HG03558 (cell line): ENCODE measurements around the gene CAPRIN1.

Experiments used
- ATAC-seq: cut with Tn5 transposase; IDR thresholded peaks from one replicate; pipeline ENCODE4 v1.9.1; 2021; ENCODE audit warnings: moderate number of reproducible peaks; ENCODE audit not compliant: unreplicated experiment; ENCODE audit errors: extremely low read depth

Gene CAPRIN1, protein sequence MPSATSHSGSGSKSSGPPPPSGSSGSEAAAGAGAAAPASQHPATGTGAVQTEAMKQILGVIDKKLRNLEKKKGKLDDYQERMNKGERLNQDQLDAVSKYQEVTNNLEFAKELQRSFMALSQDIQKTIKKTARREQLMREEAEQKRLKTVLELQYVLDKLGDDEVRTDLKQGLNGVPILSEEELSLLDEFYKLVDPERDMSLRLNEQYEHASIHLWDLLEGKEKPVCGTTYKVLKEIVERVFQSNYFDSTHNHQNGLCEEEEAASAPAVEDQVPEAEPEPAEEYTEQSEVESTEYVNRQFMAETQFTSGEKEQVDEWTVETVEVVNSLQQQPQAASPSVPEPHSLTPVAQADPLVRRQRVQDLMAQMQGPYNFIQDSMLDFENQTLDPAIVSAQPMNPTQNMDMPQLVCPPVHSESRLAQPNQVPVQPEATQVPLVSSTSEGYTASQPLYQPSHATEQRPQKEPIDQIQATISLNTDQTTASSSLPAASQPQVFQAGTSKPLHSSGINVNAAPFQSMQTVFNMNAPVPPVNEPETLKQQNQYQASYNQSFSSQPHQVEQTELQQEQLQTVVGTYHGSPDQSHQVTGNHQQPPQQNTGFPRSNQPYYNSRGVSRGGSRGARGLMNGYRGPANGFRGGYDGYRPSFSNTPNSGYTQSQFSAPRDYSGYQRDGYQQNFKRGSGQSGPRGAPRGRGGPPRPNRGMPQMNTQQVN

GRCh38 chr11:34051349-34052035, at the start of gene CAPRIN1:
TSS of gene CAPRIN1 (plus strand) at chr11:34051731. CDS start at chr11:34052421, 690 bp downstream.
- peak; percentile 41 for ATAC-seq

- ATAC-seq, result no peak
These were observed 49.1 kb upstream of the CAPRIN1 start for GRCh38 chr11:34002420-34002819.

DNA sequence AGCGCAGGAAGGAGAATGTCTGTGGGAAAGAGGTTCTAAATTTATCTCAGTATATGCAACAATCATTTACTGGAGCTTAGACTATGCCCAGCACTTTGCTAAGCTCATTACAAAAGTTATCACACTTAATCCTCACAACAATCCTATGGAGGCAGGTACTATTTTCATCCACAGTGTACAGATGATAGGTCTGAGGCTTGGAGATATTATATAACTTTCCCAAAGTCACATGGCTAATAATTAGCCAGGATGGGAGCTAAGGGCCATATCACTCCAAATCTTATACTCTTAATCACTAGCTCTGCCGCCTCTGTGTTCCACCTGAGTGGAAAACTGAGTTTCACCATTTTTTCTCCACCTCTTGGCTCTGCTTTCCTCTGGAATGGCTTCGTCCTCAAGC, 47.3 kb upstream of the CAPRIN1 start:
- no peak for ATAC-seq

- ATAC-seq, result no peak
These were observed 44.7 kb upstream of the CAPRIN1 start for GRCh38 chr11:34006876-34007275.

GRCh38 chr11:34012734-34013133, 38.8 kb upstream of the CAPRIN1 start:
- no peak for ATAC-seq

DNA sequence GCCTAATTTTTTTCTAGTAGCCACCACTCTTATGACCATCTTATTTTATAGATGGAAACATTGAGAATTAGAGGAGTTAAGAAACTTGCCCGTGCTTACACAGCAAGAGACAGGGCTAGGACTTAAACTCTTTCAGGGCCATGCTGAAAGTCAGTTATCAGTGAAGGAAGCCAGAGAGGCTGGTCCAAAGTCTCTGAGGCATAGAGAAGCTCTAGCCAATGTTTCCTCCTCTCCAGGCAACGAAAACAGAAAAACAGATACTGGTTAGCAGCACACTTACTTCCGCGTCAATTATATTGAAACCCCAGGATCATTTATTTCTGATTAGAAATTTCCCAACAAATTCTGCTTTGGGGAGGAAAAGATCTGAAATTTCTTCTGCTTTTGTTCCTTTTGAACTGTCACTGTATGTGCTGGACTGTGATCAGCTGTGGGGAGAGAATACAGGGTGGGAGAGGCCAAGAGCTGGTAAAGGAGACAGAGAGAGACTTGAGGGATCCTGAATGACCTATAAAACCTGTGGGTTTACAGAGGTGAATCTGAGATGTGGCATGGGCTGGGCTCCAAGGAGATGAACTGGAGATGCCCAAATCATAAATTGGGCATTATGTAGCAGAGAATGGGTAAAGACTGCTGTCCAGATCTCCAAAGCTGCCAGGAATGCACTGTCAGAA, 37.5 kb upstream of the CAPRIN1 start:
- ATAC-seq, result no peak

DNA sequence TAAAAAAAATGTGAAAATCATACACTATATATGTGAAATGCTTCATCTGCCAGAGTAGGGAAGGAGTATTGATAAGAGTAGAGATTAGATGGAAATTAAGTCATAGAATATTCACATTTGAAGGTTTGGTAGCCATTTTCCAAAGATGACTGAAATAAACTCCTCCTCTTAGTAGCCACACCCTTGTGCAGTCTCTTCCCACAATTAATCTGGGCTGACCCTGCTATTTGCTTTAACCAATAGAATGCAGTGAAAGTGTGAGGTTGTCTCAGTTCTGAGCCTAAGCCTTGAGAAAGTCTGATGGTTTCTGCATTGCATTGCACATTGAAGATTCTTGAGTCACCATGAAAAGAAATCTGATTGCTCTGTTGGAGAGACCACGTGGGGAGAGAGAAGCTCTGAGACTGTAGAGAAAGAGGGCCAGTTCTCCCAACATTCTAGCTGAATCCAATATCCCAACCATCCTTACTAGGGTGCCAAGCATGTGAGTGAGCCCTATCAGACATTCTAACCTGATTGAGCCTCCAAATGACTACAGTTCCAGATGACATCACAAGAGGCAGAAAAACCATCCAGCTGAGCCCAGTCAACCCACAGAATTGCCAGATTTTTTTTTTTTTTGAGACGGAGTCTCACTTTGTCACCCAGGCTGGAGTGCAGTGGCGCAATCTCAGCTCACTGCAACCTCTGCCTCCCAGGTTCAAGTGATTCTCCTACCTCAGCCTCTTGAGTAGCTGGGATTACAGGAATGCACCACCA, 29.4 kb upstream of the CAPRIN1 start:
- ATAC-seq, result no peak

DNA sequence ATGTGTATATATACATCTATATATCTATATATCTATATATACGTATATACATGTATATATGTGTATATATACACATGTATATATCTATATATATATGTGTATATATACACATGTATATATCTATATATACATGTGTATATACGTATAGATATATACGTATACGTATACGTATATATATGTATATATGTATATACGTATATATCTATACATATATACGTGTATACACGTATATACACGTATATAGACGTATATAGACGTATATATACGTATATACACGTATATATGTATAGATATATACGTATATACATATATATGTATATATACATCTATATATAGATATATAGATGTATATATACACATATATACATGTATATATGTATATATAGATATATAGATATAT, 25.1 kb upstream of the CAPRIN1 start:
- no peak for ATAC-seq

GRCh38 chr11:34027516-34028408, 23.8 kb upstream of the CAPRIN1 start:
- no peak for ATAC-seq

- no peak for ATAC-seq
These were observed 23.1 kb upstream of the CAPRIN1 start for GRCh38 chr11:34028425-34028824.

GRCh38 chr11:34029176-34029575, 22.4 kb upstream of the CAPRIN1 start:
- no peak for ATAC-seq

DNA sequence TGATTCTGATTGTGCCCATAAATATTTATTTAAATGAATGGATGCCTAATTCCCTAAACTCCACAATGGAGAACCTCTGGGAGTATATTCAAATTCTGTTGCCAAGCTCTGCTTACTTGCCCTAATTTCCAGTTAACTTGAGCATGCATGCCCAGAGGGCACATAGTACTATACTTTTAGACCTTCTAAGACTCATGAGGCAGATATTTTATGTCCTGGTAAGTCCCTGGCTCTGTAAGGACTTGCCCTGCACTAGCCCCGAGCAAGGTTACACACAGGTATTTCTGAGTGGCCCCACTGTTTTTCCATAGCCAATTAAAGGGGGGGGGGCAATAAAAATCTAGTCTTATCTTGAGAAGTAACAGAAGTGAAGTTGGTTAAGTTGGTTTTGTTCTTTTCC, 21.1 kb upstream of the CAPRIN1 start:
- ATAC-seq, result no peak

- ATAC-seq, result no peak
These were observed 18.1 kb upstream of the CAPRIN1 start for GRCh38 chr11:34033399-34033798.

DNA sequence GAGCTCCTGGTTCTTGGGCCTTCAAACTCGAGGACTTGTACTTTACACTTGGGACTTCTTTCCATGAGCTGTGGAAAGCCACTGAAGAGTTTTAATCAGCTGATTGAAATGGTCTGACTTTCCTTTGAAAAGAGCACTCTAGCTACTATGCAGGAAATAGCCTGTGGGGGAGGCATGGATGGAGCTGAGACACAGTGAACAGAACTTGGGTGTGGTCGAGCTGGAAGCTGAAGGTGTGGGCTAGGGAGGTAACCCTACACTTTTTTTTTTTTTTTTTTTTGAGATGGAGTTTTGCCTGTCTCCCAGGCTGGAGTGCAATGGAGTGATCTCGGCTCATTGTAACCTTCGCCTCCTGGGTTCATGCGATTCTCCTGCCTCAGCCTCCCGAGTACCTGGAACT, 17.5 kb upstream of the CAPRIN1 start:
- ATAC-seq, result no peak

- no peak for ATAC-seq
These were observed 15.1 kb upstream of the CAPRIN1 start for GRCh38 chr11:34036456-34036855.

GRCh38 chr11:34037016-34037415, 14.5 kb upstream of the CAPRIN1 start:
- ATAC-seq, result no peak

- ATAC-seq, result no peak
These were observed 11.0 kb upstream of the CAPRIN1 start for GRCh38 chr11:34040571-34040970.

- no peak for ATAC-seq
These were observed 6.7 kb upstream of the CAPRIN1 start for GRCh38 chr11:34044664-34045485.
